ENCODE results near the gene TSKS. TPM values are rescaled to one million over a fixed set of nuclear protein-coding genes. Genes with fewer than 3 reads are reported as not detected.

The TSKS gene
- total and polyA plus RNA-seq, 10 of the 15 experiments (the other 5 are each of a cell fraction or from before 2014, with no cell fraction given): not detected

GRCh38 chr19:49790866-49791265 is 27.8 kb upstream of the TSKS start:
- Histone ChIP-seq H3K9me3 (replicated peaks; ENCODE audit: control insufficient read depth, insufficient read depth, low read length) (no peaks in the 10 kb centered on the region), H3K79me2 (ENCODE audit: control insufficient read depth, insufficient read depth, low read length) (no peaks in the 10 kb centered on the region), H3K4me3 (no peak overlapping the region), H3K9ac (ENCODE audit: control insufficient read depth, insufficient read depth, low read length) (no peak overlapping the region), H3K36me3 (ENCODE audit: control insufficient read depth in 2 of 2, insufficient read depth in 2 of 2, low read length in 1 of 2) (peaks cover 11 to 20% of the 10 kb centered on the region in 2 experiments; a peak in 3 of 4 replicates), H3K4me2 (ENCODE audit: control insufficient read depth, insufficient read depth) (no peak overlapping the region), H3K27ac (ENCODE audit: control insufficient read depth, insufficient read depth) (no peak overlapping the region), H3K4me1 (ENCODE audit: control insufficient read depth, insufficient read depth, low read length) (no peaks in the 10 kb centered on the region), H3K27me3 (replicated peaks in 1 of 2; ENCODE audit: control insufficient read depth in 2 of 2, insufficient read depth in 2 of 2, low read length in 1 of 2) (no peaks in the 10 kb centered on the region), H2AFZ (ENCODE audit: control insufficient read depth, low read depth, low read length) (no peak overlapping the region), H4K20me1 (ENCODE audit: control insufficient read depth, insufficient read depth) (no peaks in the 10 kb centered on the region)
- DNase-seq (ENCODE audit: low read depth, low spot score) (no peak), FAIRE-seq (no peak), ATAC-seq (no peak)
- BruUV-seq (replicated peaks): no TSS peak
- POLR2A ChIA-PET: no interaction called here
- CTCF ChIA-PET: no interaction called here
- SMC1A ChIA-PET (ENCODE audit: uncharacterized antibody, unreplicated experiment): no interaction called here
- 97% methylated on average over 9 of the region's 9 CpGs for WGBS (ENCODE audit: insufficient coverage, insufficient replicate concordance, low lambda C conversion rate, missing lambda C conversion rate)
- intact Hi-C loops (cut with micrococcal nuclease; ENCODE audit: unreplicated experiment) (no loop called here), in situ Hi-C loops (cut with MboI) (no loop called here)
- RAD21 ChIA-PET (ENCODE audit: unreplicated experiment): no interaction called here
- TF ChIP-seq RFX5 (IDR thresholded peaks at IDR 0.05; ENCODE audit: low read depth, low read length) (no peak), SMAD5 (IDR thresholded peaks at IDR 0.05; ENCODE audit: low read depth) (no peak), BCLAF1 (IDR thresholded peaks at IDR 0.05) (no peak), STAT3 (IDR thresholded peaks at IDR 0.05; ENCODE audit: low read depth, low read length) (no peak), TBL1XR1 (IDR thresholded peaks at IDR 0.05; ENCODE audit: low read depth, low read length) (no peak), PAX8 (IDR thresholded peaks at IDR 0.05) (no peak), E2F4 (IDR thresholded peaks at IDR 0.05; ENCODE audit: low read depth, low read length) (no peak), CHD1 (IDR thresholded peaks at IDR 0.05; ENCODE audit: low read depth, low read length) (no peak), NKRF (conservative IDR thresholded peaks at IDR 0.05) (no peak), BHLHE40 (IDR thresholded peaks at IDR 0.05; ENCODE audit: borderline replicate concordance in 1 of 2, low read depth in 2 of 2, low read length in 1 of 2) (no peak), IRF4 (IDR thresholded peaks at IDR 0.05; ENCODE audit: low read depth, low read length) (no peak), ZSCAN29 (IDR thresholded peaks at IDR 0.05) (no peak), TARDBP (IDR thresholded peaks at IDR 0.05; ENCODE audit: borderline replicate concordance) (no peak), ZNF592 (IDR thresholded peaks at IDR 0.05) (no peak), FOS (IDR thresholded peaks at IDR 0.05; ENCODE audit: borderline replicate concordance, extremely low read depth, insufficient read length) (no peak)
